VCaP (cell line): ENCODE measurements around the gene SPEF2.

ENCODE experiments used
- H3K27ac ChIP-seq: fragments of 450-650 bp; 2 replicates; pipeline ENCODE4 v1.5.1; 2017
- TF ChIP-seq, protein P1 (sequence below): fragments of 450-650 bp; conservative IDR thresholded peaks from 2 replicates; pipeline ENCODE4 v1.5.1; 2017; ENCODE audit warnings: mild to moderate bottlenecking, moderate library complexity

The SPEF2 gene

DNA sequence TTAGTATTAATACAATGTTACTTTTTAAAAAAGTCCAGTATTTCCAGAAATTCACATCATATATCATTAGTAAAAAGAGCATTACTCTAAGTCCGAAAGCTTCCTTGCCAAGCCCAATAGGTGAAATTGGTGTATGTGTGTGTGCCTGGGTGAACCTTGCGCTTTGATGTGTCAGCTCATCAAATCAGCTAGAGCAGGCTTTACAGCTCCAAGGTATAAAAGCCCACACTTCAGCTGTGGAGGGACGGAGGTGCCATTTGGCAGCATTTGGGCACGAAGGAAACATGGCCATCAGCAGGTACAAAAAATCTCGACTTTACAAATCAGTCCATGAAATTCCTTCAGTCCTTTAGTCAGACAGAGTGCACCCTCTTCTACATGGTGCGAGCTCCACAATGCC is 162.6 kb downstream of the SPEF2 start:
- TF ChIP-seq, protein P1, sequence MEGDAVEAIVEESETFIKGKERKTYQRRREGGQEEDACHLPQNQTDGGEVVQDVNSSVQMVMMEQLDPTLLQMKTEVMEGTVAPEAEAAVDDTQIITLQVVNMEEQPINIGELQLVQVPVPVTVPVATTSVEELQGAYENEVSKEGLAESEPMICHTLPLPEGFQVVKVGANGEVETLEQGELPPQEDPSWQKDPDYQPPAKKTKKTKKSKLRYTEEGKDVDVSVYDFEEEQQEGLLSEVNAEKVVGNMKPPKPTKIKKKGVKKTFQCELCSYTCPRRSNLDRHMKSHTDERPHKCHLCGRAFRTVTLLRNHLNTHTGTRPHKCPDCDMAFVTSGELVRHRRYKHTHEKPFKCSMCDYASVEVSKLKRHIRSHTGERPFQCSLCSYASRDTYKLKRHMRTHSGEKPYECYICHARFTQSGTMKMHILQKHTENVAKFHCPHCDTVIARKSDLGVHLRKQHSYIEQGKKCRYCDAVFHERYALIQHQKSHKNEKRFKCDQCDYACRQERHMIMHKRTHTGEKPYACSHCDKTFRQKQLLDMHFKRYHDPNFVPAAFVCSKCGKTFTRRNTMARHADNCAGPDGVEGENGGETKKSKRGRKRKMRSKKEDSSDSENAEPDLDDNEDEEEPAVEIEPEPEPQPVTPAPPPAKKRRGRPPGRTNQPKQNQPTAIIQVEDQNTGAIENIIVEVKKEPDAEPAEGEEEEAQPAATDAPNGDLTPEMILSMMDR, result no peak
- H3K27ac ChIP-seq, result no peak overlapping the region

DNA sequence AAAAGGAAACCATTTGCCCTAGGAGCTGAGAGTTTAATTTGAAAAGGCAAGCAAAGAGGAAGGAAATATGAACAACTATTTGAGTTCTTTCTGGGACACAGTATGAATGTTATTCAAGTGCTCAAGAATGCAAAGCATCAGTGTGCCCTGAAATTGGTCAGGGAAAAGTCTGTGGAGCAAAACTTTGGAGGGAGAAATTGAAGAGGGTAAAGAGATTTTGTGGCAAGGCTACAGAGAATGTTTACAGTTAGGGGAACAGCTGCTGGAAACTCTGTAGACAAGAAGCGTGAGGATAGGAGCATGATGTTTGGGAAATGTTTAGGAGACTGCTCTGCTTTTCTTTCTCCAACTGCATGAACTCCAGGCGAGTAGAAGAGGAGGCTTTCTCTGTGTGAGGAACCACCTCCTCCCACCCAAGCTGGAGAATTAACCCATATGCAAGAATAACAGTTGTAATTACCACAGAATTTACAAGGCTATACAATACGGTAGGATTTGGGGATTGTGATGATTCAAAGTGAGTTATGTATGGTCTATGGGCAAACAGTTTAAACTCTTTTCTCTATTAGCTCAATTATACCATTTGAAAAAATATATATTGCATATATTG is 163.6 kb downstream of the SPEF2 start:
- no peak overlapping the region for H3K27ac ChIP-seq
- TF ChIP-seq, protein P1, result no peak

DNA sequence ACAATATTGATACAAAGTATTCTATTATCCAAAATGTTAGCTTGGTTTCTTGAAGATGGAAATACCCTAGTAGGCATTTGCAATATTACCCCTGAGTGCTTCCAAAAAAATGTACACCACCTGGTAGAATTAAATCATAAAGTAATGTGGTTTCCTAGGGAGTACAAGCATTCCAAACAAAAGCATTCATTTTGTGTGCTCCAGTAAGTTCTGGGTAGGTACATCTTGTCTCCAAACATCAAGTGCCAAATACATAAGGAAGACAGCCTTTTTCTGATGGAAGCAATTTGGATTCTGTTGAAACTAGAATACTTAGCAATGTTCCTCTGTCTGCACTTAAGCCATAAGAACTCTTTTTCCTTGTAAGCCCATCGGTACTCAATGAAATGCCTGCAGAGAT is 165.9 kb downstream of the SPEF2 start:
- TF ChIP-seq, protein P1, result no peak
- no peak overlapping the region for H3K27ac ChIP-seq

DNA sequence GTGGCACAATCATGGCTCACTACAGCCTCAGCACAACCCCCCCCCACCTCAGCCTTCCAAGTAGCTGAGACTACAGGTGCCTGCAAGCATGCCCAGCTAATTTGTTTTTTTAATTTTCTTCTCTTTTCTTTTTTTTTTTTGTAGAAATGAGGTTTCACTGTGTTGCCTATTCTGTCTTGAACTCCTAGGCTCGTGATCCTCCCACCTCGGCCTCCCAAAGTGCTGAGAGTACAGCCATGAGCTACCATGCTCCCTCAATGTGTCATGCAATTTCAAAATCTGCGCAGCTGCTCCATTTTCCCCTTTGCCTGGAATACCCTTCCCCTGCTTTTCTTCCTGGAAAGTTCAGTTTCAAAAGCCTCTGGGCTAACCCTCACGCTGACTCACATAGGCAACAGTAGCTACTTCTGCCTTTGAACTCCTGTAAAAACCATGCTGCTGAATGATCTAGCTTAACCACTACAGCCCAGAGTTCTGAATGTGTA is 168.0 kb downstream of the SPEF2 start:
- no peak overlapping the region for H3K27ac ChIP-seq
- TF ChIP-seq, protein P1, result no peak

DNA sequence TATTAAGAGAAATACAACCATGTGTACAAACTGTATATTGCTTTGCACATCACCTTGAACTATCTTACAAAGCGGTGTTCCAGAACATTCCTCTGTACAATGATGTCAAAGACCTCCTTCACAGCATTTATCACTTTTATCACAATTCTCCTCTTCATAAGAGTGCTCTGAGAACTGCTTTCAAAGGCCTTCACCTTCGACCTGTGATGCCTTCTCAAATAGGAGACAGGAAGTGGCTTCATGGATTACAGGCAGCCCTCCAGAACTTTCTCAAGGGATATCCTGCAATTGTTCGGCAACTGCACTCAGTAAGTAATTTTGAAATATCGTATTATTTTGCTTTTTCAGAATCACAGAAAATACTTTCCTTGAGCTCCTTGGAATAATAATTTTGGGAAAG is 171.1 kb downstream of the SPEF2 start:
- TF ChIP-seq, protein P1, result no peak

DNA sequence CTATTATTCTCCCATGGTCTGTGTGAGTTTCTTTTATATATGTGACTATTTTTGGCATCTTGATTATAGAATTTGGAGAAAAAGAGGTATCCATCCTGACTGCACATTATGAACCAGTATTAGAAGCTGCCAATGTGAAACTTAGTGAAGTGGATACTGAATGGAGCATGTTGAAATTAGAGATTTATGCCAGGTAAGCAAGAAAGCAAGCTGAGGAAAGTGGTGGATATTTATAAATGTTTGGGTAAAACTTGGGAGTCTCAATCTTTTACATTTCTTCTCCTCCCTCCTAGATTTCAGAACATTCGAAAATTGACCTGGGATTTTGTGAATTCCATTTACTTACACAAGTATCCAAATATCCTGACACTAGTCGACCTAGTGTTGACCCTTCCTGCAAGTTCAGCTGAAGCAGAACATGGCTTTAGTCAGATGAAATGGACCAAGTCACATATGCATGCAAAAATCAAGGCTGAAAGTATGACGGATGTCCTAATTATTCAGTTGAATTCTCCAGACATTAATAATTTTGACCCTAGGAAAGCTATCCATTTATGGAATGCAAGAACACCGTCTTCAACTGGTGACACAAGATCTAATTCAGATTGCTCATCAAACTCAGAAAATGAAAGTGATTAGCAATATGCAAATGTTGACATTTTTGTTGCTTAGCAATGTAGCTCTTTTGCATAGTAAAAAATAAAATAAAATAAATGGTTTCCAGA is 172.2 kb downstream of the SPEF2 start:
- TF ChIP-seq, protein P1, result no peak
- H3K27ac ChIP-seq, result no peak overlapping the region

More for the DNA sequence above, 171.1 kb downstream of the SPEF2 start:
- H3K27ac ChIP-seq, result no peak overlapping the region

DNA sequence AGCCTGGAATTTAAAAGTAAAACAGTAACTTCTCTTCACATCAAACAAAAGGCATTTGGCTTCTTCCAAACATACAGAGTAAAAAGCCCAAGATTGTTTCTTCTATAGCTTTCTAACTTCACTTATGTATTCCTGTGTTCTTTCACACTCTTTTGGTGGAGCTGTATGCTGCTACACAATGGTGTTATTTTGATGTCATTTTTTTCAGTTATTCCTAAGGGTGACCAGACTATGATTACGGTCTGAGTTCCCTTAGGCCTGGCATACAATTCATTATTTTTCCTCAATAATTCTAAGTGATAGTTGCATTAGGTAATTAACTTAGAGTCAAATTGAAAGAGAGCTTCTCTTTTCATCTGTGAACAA is 172.8 kb downstream of the SPEF2 start:
- TF ChIP-seq, protein P1, result no peak
- H3K27ac ChIP-seq, result no peak overlapping the region
